ENCODE measurements around the gene TRIP4.

TRIP4 gene

DNA sequence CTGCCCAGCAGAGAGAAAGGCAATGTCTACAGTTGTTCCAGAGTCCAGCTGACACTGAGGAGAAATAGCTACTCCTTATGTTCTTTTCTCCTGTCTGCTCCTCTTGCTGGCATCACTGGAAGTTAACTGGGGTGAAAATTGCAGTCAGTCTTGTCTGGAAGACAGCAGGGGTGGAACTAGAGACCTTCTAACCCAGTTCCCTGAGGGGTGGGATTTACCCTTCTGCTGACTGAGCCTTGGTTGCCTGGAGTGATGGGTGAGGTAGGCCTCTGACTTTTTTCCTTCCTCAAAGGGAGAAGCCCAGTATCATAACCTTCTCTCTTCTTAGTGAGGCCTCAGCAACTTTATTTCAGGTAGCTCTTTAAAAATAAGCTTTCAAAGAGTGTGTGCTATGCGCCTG is 88.9 kb downstream of the TRIP4 start:
- Histone ChIP-seq H2AK5ac (ENCODE audit: low read length, severe bottlenecking) (no peak overlapping the region), H2BK120ac (ENCODE audit: low read depth, low read length) (no peak overlapping the region), H4K8ac (ENCODE audit: low read length) (peak overlapping the region; percentile 80), H3K4ac (ENCODE audit: low read depth in 1 of 2, low read length in 2 of 2) (no peak overlapping the region), H3K79me1 (replicated peaks; ENCODE audit: low read length, poor library complexity, severe bottlenecking) (peaks cover 21% of the 10 kb centered on the region), H3K27ac (ENCODE audit: low read length, poor library complexity, severe bottlenecking) (no peak overlapping the region), H3K14ac (ENCODE audit: low read length in 2 of 2) (no peak overlapping the region), H3K36me3 (ENCODE audit: control insufficient read depth in 1 of 2, insufficient read depth in 2 of 2, low read depth in 1 of 2, low read length in 2 of 2) (peaks cover 0 to 9% of the 10 kb centered on the region in 2 experiments), H3K23ac (ENCODE audit: low read length in 2 of 2) (no peak overlapping the region), H3K9me3 (ENCODE audit: control insufficient read depth, low read length) (no peaks in the 10 kb centered on the region), H4K91ac (ENCODE audit: low read length) (no peak overlapping the region), H3K4me2 (ENCODE audit: low read length, poor library complexity, severe bottlenecking) (no peak overlapping the region), H3K18ac (ENCODE audit: low read depth in 1 of 2, low read length in 2 of 2) (peak overlapping the region in 1 of 2 experiments; percentile 9), H3K27me3 (ENCODE audit: control insufficient read depth in 1 of 2, insufficient read depth in 1 of 2, low read length in 2 of 2) (no peaks in the 10 kb centered on the region), H3K4me3 (ENCODE audit: insufficient read depth in 1 of 2, low read depth in 1 of 2, low read length in 2 of 2) (no peak overlapping the region), H2BK5ac (ENCODE audit: low read depth, low read length, poor library complexity, severe bottlenecking) (no peak overlapping the region), H3K9ac (ENCODE audit: low read length) (no peak overlapping the region), H2BK15ac (ENCODE audit: low read depth, poor library complexity, severe bottlenecking) (no peak overlapping the region), H2BK12ac (ENCODE audit: low read length in 2 of 2) (no peak overlapping the region), H3K4me1 (ENCODE audit: control insufficient read depth, insufficient read depth, low read depth, low read length) (peaks cover 4% of the 10 kb centered on the region), H2AFZ (ENCODE audit: low read depth, low read length) (no peak overlapping the region)
- 86% methylated on average over 1 of the region's 1 CpG for WGBS
- DNase-seq: no peak

GRCh38 chr15:64478863-64479262 is 91.2 kb downstream of the TRIP4 start:
- no peak overlapping the region for H2BK12ac ChIP-seq (ENCODE audit: low read length in 2 of 2)
- DNase-seq: peak; percentile 90
- H4K91ac ChIP-seq (ENCODE audit: low read length): no peak overlapping the region
- H3K4me1 ChIP-seq (ENCODE audit: control insufficient read depth, insufficient read depth, low read depth, low read length): peaks cover 8% of the 10 kb centered on the region
- H3K23ac ChIP-seq (ENCODE audit: low read length in 2 of 2): no peak overlapping the region
- no peak overlapping the region for H2BK5ac ChIP-seq (ENCODE audit: low read depth, low read length, poor library complexity, severe bottlenecking)
- H2AFZ ChIP-seq (ENCODE audit: low read depth, low read length): no peak overlapping the region
- H2AK5ac ChIP-seq (ENCODE audit: low read length, severe bottlenecking): no peak overlapping the region
- 33% methylated on average over 1 of the region's 1 CpG for WGBS
- H3K9me3 ChIP-seq (ENCODE audit: control insufficient read depth, low read length): no peaks in the 10 kb centered on the region
- H3K27me3 ChIP-seq (ENCODE audit: control insufficient read depth in 1 of 2, insufficient read depth in 1 of 2, low read length in 2 of 2): no peaks in the 10 kb centered on the region
- H3K4me3 ChIP-seq (ENCODE audit: insufficient read depth in 1 of 2, low read depth in 1 of 2, low read length in 2 of 2): no peak overlapping the region
- no peak overlapping the region for H3K4me2 ChIP-seq (ENCODE audit: low read length, poor library complexity, severe bottlenecking)
- no peak overlapping the region for H2BK120ac ChIP-seq (ENCODE audit: low read depth, low read length)
- no peak overlapping the region for H3K27ac ChIP-seq (ENCODE audit: low read length, poor library complexity, severe bottlenecking)
- peaks cover 17% of the 10 kb centered on the region for H3K79me1 ChIP-seq (replicated peaks; ENCODE audit: low read length, poor library complexity, severe bottlenecking)
- no peak overlapping the region for H3K18ac ChIP-seq (ENCODE audit: low read depth in 1 of 2, low read length in 2 of 2)
- no peak overlapping the region for H4K8ac ChIP-seq (ENCODE audit: low read length)
- no peak overlapping the region for H2BK15ac ChIP-seq (ENCODE audit: low read depth, poor library complexity, severe bottlenecking)
- H3K14ac ChIP-seq (ENCODE audit: low read length in 2 of 2): no peak overlapping the region
- no peak overlapping the region for H3K4ac ChIP-seq (ENCODE audit: low read depth in 1 of 2, low read length in 2 of 2)
- H3K36me3 ChIP-seq (ENCODE audit: control insufficient read depth in 1 of 2, insufficient read depth in 2 of 2, low read depth in 1 of 2, low read length in 2 of 2): peaks cover 0 to 10% of the 10 kb centered on the region in 2 experiments
- no peak overlapping the region for H3K9ac ChIP-seq (ENCODE audit: low read length)

DNA sequence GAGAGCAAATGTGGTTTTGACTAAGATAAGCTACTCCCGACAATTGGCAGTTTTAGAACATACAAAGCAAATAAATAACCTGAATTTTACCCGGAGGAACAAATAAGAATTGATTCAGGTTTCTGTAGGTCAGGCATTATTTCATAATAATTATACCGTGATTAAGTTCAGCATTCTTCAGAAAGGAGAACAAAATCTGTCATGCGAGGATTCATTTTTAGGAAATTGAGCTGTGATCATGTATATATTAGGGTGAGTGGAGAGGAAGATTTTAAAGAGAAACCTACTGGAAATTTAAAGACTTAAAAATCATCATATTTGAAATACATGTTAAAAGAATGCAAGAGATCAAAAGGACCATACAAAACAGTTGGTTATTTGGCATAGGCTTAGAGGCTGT is 93.3 kb downstream of the TRIP4 start:
- Histone ChIP-seq H2BK15ac (ENCODE audit: low read depth, poor library complexity, severe bottlenecking) (no peak overlapping the region), H3K14ac (ENCODE audit: low read length in 2 of 2) (no peak overlapping the region), H3K9me3 (ENCODE audit: control insufficient read depth, low read length) (no peaks in the 10 kb centered on the region), H3K4ac (ENCODE audit: low read depth in 1 of 2, low read length in 2 of 2) (no peak overlapping the region), H3K4me3 (ENCODE audit: insufficient read depth in 1 of 2, low read depth in 1 of 2, low read length in 2 of 2) (no peak overlapping the region), H2BK120ac (ENCODE audit: low read depth, low read length) (no peak overlapping the region), H2BK5ac (ENCODE audit: low read depth, low read length, poor library complexity, severe bottlenecking) (no peak overlapping the region), H3K79me1 (replicated peaks; ENCODE audit: low read length, poor library complexity, severe bottlenecking) (peaks cover 19% of the 10 kb centered on the region), H3K36me3 (ENCODE audit: control insufficient read depth in 1 of 2, insufficient read depth in 2 of 2, low read depth in 1 of 2, low read length in 2 of 2) (peaks cover 0 to 6% of the 10 kb centered on the region in 2 experiments), H3K9ac (ENCODE audit: low read length) (no peak overlapping the region), H2AFZ (ENCODE audit: low read depth, low read length) (no peak overlapping the region), H3K27ac (ENCODE audit: low read length, poor library complexity, severe bottlenecking) (no peak overlapping the region), H2AK5ac (ENCODE audit: low read length, severe bottlenecking) (no peak overlapping the region), H4K8ac (ENCODE audit: low read length) (no peak overlapping the region), H2BK12ac (ENCODE audit: low read length in 2 of 2) (no peak overlapping the region), H3K23ac (ENCODE audit: low read length in 2 of 2) (no peak overlapping the region), H3K27me3 (ENCODE audit: control insufficient read depth in 1 of 2, insufficient read depth in 1 of 2, low read length in 2 of 2) (no peaks in the 10 kb centered on the region), H3K4me2 (ENCODE audit: low read length, poor library complexity, severe bottlenecking) (no peak overlapping the region), H3K18ac (ENCODE audit: low read depth in 1 of 2, low read length in 2 of 2) (no peak overlapping the region), H4K91ac (ENCODE audit: low read length) (no peak overlapping the region), H3K4me1 (ENCODE audit: control insufficient read depth, insufficient read depth, low read depth, low read length) (peaks cover 8% of the 10 kb centered on the region)
- no peak for DNase-seq
- 100% methylated on average over 3 of the region's 4 CpGs for WGBS

- H3K18ac ChIP-seq (ENCODE audit: low read depth in 1 of 2, low read length in 2 of 2): no peak overlapping the region
- H3K9me3 ChIP-seq (ENCODE audit: control insufficient read depth, low read length): no peaks in the 10 kb centered on the region
- no peak overlapping the region for H2BK12ac ChIP-seq (ENCODE audit: low read length in 2 of 2)
- no peaks in the 10 kb centered on the region for H3K27me3 ChIP-seq (ENCODE audit: control insufficient read depth in 1 of 2, insufficient read depth in 1 of 2, low read length in 2 of 2)
- no peak overlapping the region for H4K91ac ChIP-seq (ENCODE audit: low read length)
- DNase-seq: no peak
- H2BK120ac ChIP-seq (ENCODE audit: low read depth, low read length): no peak overlapping the region
- H2BK5ac ChIP-seq (ENCODE audit: low read depth, low read length, poor library complexity, severe bottlenecking): no peak overlapping the region
- no peak overlapping the region for H2AK5ac ChIP-seq (ENCODE audit: low read length, severe bottlenecking)
- no peak overlapping the region for H3K14ac ChIP-seq (ENCODE audit: low read length in 2 of 2)
- H4K8ac ChIP-seq (ENCODE audit: low read length): no peak overlapping the region
- no peak overlapping the region for H3K9ac ChIP-seq (ENCODE audit: low read length)
- no peak overlapping the region for H3K4ac ChIP-seq (ENCODE audit: low read depth in 1 of 2, low read length in 2 of 2)
- H2AFZ ChIP-seq (ENCODE audit: low read depth, low read length): no peak overlapping the region
- no peak overlapping the region for H2BK15ac ChIP-seq (ENCODE audit: low read depth, poor library complexity, severe bottlenecking)
- H3K23ac ChIP-seq (ENCODE audit: low read length in 2 of 2): no peak overlapping the region
- H3K4me2 ChIP-seq (ENCODE audit: low read length, poor library complexity, severe bottlenecking): no peak overlapping the region
- H3K79me1 ChIP-seq (replicated peaks; ENCODE audit: low read length, poor library complexity, severe bottlenecking): peaks cover 11% of the 10 kb centered on the region
- H3K36me3 ChIP-seq (ENCODE audit: control insufficient read depth in 1 of 2, insufficient read depth in 2 of 2, low read depth in 1 of 2, low read length in 2 of 2): peaks cover 0 to 14% of the 10 kb centered on the region in 2 experiments
- H3K4me3 ChIP-seq (ENCODE audit: insufficient read depth in 1 of 2, low read depth in 1 of 2, low read length in 2 of 2): no peak overlapping the region
- no peak overlapping the region for H3K27ac ChIP-seq (ENCODE audit: low read length, poor library complexity, severe bottlenecking)
- H3K4me1 ChIP-seq (ENCODE audit: control insufficient read depth, insufficient read depth, low read depth, low read length): peaks cover 3% of the 10 kb centered on the region
These were observed 96.1 kb downstream of the TRIP4 start for GRCh38 chr15:64483749-64484148.
